ENCODE data around the gene NKTR.

- peak; percentile 70 for TF ChIP-seq CTCF (IDR thresholded peaks at IDR 0.05; ENCODE audit: low read length)
- no peak for TF ChIP-seq EZH2phosphoT487 (IDR thresholded peaks at IDR 0.05; ENCODE audit: low read length)
Observed at GRCh38 chr3:42581709-42582473, 18.6 kb upstream of the NKTR start, which contains the start of gene SEC22C.
